GM12873 (cell line): ENCODE measurements around the gene COLQ.

Experiments
- CTCF ChIP-seq: IDR thresholded peaks from 2 replicates; pipeline ENCODE4 v1.5.1; 2012; ENCODE audit warnings: low read depth, mild to moderate bottlenecking, moderate library complexity, low read length, control low read depth; ENCODE audit not compliant: insufficient read depth; ENCODE audit errors: missing control alignments

The COLQ gene

GRCh38 chr3:15498431-15499214, 22.9 kb downstream of the COLQ start:
- no peak for TF ChIP-seq CTCF

- no peak for TF ChIP-seq CTCF
Observed at GRCh38 chr3:15497964-15498363, 23.5 kb downstream of the COLQ start.

GRCh38 chr3:15496341-15496664, 25.2 kb downstream of the COLQ start:
- no peak for TF ChIP-seq CTCF

GRCh38 chr3:15495461-15496340, 25.8 kb downstream of the COLQ start:
- no peak for TF ChIP-seq CTCF

- no peak for TF ChIP-seq CTCF
Observed at GRCh38 chr3:15493436-15493835, 28.1 kb downstream of the COLQ start.

GRCh38 chr3:15492847-15493360, 28.6 kb downstream of the COLQ start:
- TF ChIP-seq CTCF = no peak

- no peak for TF ChIP-seq CTCF
Observed at GRCh38 chr3:15491143-15491542, 30.4 kb downstream of the COLQ start.
